Endothelial cell of umbilical vein (primary cell): ENCODE measurements around the gene ABI2.

Experiments
- EZH2 ChIP-seq: IDR thresholded peaks from 2 replicates; pipeline ENCODE4 v1.6.1; 2012; ENCODE audit warnings: borderline replicate concordance, low read depth, mild to moderate bottlenecking, moderate library complexity, low read length, inconsistent platforms; ENCODE audit not compliant: severe bottlenecking
- JUN ChIP-seq: IDR thresholded peaks from 2 replicates; pipeline ENCODE4 v1.6.1; 2011; ENCODE audit warnings: borderline replicate concordance, low read depth; ENCODE audit not compliant: insufficient read length, insufficient read depth
- POLR2A ChIP-seq: IDR thresholded peaks from 2 replicates; pipeline ENCODE4 v1.6.1; 2012; ENCODE audit warnings: low read depth, mild to moderate bottlenecking, control low read depth, low read length
- POLR2AphosphoS5 ChIP-seq: IDR thresholded peaks from 2 replicates; pipeline ENCODE4 v1.6.1; 2012; ENCODE audit warnings: low read depth, mild to moderate bottlenecking, control low read depth, low read length, moderate library complexity; ENCODE audit not compliant: insufficient read depth
- TF ChIP-seq, protein P1 (sequence below), 2 donors: IDR thresholded peaks; 1 replicate in 1 of 2; 2 replicates in 1 of 2; pipeline ENCODE4 v1.5.1; 2011; ENCODE audit warnings: low read length in 2 of 2, mild to moderate bottlenecking in 2 of 2, moderate library complexity in 2 of 2, control low read depth in 1 of 2, inconsistent platforms in 1 of 2, low read depth in 1 of 2; ENCODE audit not compliant: insufficient read depth in 1 of 2; ENCODE audit errors: extremely low read depth in 1 of 2
- TF ChIP-seq, protein P2 (sequence below): IDR thresholded peaks from 2 replicates; pipeline ENCODE4 v1.6.1; 2011; ENCODE audit not compliant: insufficient read depth, insufficient read length

DNA sequence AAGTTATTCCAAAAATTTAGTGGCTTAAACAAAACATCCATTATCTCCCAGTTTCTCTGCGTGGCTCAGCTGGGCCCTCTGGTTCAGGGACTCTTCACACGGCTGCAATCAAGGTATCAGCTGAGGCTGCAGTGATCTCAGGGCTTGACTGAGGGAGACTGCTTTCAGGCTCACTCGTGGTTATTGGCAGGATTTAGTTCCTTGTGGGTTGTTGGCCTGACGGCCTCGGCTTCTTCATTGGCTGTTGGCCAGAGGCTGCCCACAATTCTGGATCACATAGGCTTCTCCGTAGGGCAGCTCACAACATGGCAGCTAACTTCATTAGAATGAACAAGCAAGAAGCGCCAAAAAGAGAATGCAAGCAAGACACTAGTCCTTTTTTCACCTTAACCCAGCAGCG, 90.1 kb downstream of the ABI2 start:
- TF ChIP-seq, protein P1, sequence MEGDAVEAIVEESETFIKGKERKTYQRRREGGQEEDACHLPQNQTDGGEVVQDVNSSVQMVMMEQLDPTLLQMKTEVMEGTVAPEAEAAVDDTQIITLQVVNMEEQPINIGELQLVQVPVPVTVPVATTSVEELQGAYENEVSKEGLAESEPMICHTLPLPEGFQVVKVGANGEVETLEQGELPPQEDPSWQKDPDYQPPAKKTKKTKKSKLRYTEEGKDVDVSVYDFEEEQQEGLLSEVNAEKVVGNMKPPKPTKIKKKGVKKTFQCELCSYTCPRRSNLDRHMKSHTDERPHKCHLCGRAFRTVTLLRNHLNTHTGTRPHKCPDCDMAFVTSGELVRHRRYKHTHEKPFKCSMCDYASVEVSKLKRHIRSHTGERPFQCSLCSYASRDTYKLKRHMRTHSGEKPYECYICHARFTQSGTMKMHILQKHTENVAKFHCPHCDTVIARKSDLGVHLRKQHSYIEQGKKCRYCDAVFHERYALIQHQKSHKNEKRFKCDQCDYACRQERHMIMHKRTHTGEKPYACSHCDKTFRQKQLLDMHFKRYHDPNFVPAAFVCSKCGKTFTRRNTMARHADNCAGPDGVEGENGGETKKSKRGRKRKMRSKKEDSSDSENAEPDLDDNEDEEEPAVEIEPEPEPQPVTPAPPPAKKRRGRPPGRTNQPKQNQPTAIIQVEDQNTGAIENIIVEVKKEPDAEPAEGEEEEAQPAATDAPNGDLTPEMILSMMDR (IDR thresholded peaks at IDR 0.05; ENCODE audit: extremely low read depth in 1 of 2, insufficient read depth in 1 of 2, low read depth in 1 of 2, low read length in 2 of 2) = no peak
- no peak for TF ChIP-seq EZH2
- TF ChIP-seq POLR2AphosphoS5 = no peak
- TF ChIP-seq JUN = no peak
- no peak for TF ChIP-seq POLR2A
- TF ChIP-seq, protein P2, sequence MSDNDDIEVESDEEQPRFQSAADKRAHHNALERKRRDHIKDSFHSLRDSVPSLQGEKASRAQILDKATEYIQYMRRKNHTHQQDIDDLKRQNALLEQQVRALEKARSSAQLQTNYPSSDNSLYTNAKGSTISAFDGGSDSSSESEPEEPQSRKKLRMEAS = no peak
